HepG2 (cell line): Measurements from ENCODE around the gene SMARCE1. TPM values are rescaled to one million over a fixed set of nuclear protein-coding genes. Genes with fewer than 3 reads are reported as not detected.

Experiments used
- ATAC-seq: fragments of 200-7000 bp; cut with Tn5 transposase; 3 replicates; pipeline ENCODE4 v1.9.1; 2020; ENCODE audit warnings: mild to moderate bottlenecking, moderate library complexity
- BruUV-seq: library from RNA; stranded (reverse); fragments of 400-500 nt; replicated peaks from 2 replicates; lab custom pipeline; 2021; lab: Mats Ljungman, UMichigan
- CTCF ChIA-PET: fragments of 300-600 bp; formaldehyde crosslinking; extraction: SDS; loops from one replicate; lab custom pipeline; 2021; ENCODE audit warnings: low total read pairs, inconsistent platforms, low intra/inter-chr PET ratio; lab: Yijun Ruan, JAX
- POLR2A ChIA-PET: fragments of 350-600 bp; sonication (Branson Sonifier 250); formaldehyde crosslinking; loops from one replicate; lab custom pipeline; 2020; ENCODE audit warnings: antibody characterized with exemption, inconsistent platforms; lab: Yijun Ruan, JAX
- DNase-seq: peaks from one replicate; pipeline ENCODE4 v3.0.0-alpha.2; 2015; ENCODE audit warnings: low spot score
- FAIRE-seq: peaks from 3 replicates; lab custom pipeline; 2011; peaks lifted over from hg19 to GRCh38; lab: Jason Lieb, UNC
- H2AFZ ChIP-seq: one replicate; pipeline ENCODE4 v1.6.1; 2011; ENCODE audit warnings: low read length, inconsistent platforms
- H3K27ac ChIP-seq: fragments of 300-600 bp; 3 replicates; pipeline ENCODE4 v1.8.0; 2011; ENCODE audit warnings: mixed run types, mild to moderate bottlenecking, mixed read lengths, low read length, inconsistent platforms; ENCODE audit not compliant: insufficient read depth; ENCODE audit errors: extremely low read length
- H3K27me3 ChIP-seq, 2 experiments: fragments of 200-600 bp in 1 of 2; 2 replicates in 1 of 2; 3 replicates in 1 of 2; pipeline versions ENCODE4 v1.6.0 to v1.8.0; 2011; ENCODE audit warnings: low read length in 2 of 2, mild to moderate bottlenecking in 2 of 2, moderate library complexity in 2 of 2, inconsistent platforms in 1 of 2; ENCODE audit not compliant: insufficient read depth in 2 of 2, control insufficient read depth in 1 of 2
- H3K36me3 ChIP-seq, 2 experiments: fragments of 200-600 bp in 1 of 2; replicated peaks in 1 of 2; 2 replicates in 1 of 2; 3 replicates in 1 of 2; pipeline versions ENCODE4 v1.5.1 to v1.8.0; 2011; ENCODE audit warnings: low read length in 2 of 2, inconsistent platforms in 1 of 2; ENCODE audit not compliant: insufficient read depth in 2 of 2, control insufficient read depth in 1 of 2
- H3K4me1 ChIP-seq: 2 replicates; pipeline ENCODE4 v1.5.1; 2012; ENCODE audit warnings: low read length, inconsistent platforms; ENCODE audit not compliant: insufficient read depth
- H3K4me2 ChIP-seq: 2 replicates; pipeline ENCODE4 v1.6.0; 2011; ENCODE audit warnings: low read depth, low read length, inconsistent platforms
- H3K4me3 ChIP-seq, 3 experiments: fragments of 200-600 bp in 1 of 3; sonication (generic), shearing (Covaris generic) in 1 of 3; replicated peaks in 1 of 3; 2 replicates each; pipeline ENCODE4 v1.5.1; 2011 to 2016; ENCODE audit warnings: low read length in 3 of 3, inconsistent platforms in 2 of 3, low read depth in 2 of 3, mild to moderate bottlenecking in 2 of 3, control low read depth in 1 of 3, mixed read lengths in 1 of 3; ENCODE audit not compliant: insufficient read depth in 1 of 3
- H3K79me2 ChIP-seq: one replicate; pipeline ENCODE4 v1.6.1; 2011; ENCODE audit warnings: low read length, inconsistent platforms; ENCODE audit not compliant: insufficient read depth
- H3K9ac ChIP-seq: 2 replicates; pipeline ENCODE4 v1.6.0; 2011; ENCODE audit warnings: mild to moderate bottlenecking, low read depth, low read length, inconsistent platforms; ENCODE audit not compliant: insufficient read depth
- H3K9me3 ChIP-seq: 2 replicates; pipeline ENCODE4 v1.5.1; 2012; ENCODE audit warnings: mild to moderate bottlenecking, low read length
- H4K20me1 ChIP-seq: 2 replicates; pipeline ENCODE4 v1.6.0; 2011; ENCODE audit warnings: inconsistent platforms, mild to moderate bottlenecking, low read length, moderate library complexity; ENCODE audit not compliant: insufficient read depth
- HOXA9 ChIP-seq: sonication (generic); formaldehyde crosslinking; IDR thresholded peaks from 2 replicates; pipeline ENCODE4 v1.8.1; 2022; ENCODE audit warnings: missing genetic modification reagents, mild to moderate bottlenecking, moderate library complexity, borderline replicate concordance
- NCOA5 ChIP-seq: sonication (generic); formaldehyde crosslinking; IDR thresholded peaks from 2 replicates; pipeline ENCODE4 v1.4.0; 2020; ENCODE audit warnings: missing genetic modification reagents
- PCBP1 ChIP-seq: fragments of 200-400 bp; formaldehyde crosslinking; IDR thresholded peaks from 2 replicates; pipeline ENCODE4 v1.6.1; 2017; ENCODE audit warnings: mild to moderate bottlenecking, low read depth, low read length, borderline replicate concordance
- REXO4 ChIP-seq: sonication (generic); formaldehyde crosslinking; IDR thresholded peaks from 2 replicates; pipeline ENCODE4 v1.8.0; 2022; ENCODE audit warnings: missing genetic modification reagents, mild to moderate bottlenecking, borderline replicate concordance
- SIN3B ChIP-seq: fragments of 150-350 bp; IDR thresholded peaks from 2 replicates; pipeline ENCODE4 v1.6.1; 2014; ENCODE audit warnings: low read length
- SIX4 ChIP-seq: sonication (generic); formaldehyde crosslinking; IDR thresholded peaks from 2 replicates; pipeline ENCODE4 v1.4.0; 2020; ENCODE audit warnings: missing genetic modification reagents
- TBL1XR1 ChIP-seq: fragments of 150-350 bp; IDR thresholded peaks from 2 replicates; pipeline ENCODE4 v1.6.1; 2014; ENCODE audit warnings: borderline replicate concordance, low read length; ENCODE audit not compliant: partially characterized antibody
- TEAD2 ChIP-seq: sonication (generic); formaldehyde crosslinking; IDR thresholded peaks from 2 replicates; pipeline ENCODE4 v1.9.0; 2021; ENCODE audit warnings: missing genetic modification reagents
- ZNF230 ChIP-seq: sonication (generic); formaldehyde crosslinking; IDR thresholded peaks from 2 replicates; pipeline ENCODE4 v1.4.0; 2020; ENCODE audit warnings: mild to moderate bottlenecking, missing genetic modification reagents
- ZNF569 ChIP-seq: sonication (generic); formaldehyde crosslinking; IDR thresholded peaks from 2 replicates; pipeline ENCODE4 v1.5.0; 2020; ENCODE audit warnings: mild to moderate bottlenecking, missing genetic modification reagents, moderate library complexity, borderline replicate concordance
- ZNF790 ChIP-seq: sonication (generic); formaldehyde crosslinking; IDR thresholded peaks from 2 replicates; pipeline ENCODE4 v1.8.0; 2022; ENCODE audit warnings: missing genetic modification reagents, mild to moderate bottlenecking, borderline replicate concordance
- WGBS: methylation state at CpG from one replicate; pipeline ENCODE4 v1.1.6; 2017; ENCODE audit warnings: low lambda C conversion rate; 5-methylcytosine and 5-hydroxymethylcytosine counted together
- in situ Hi-C: cut with HindIII; loops from 2 replicates; pipeline ENCODE4 v1.10.0; 2017; ENCODE audit warnings: low pct_unique_long_range_greater_than_20kb; ENCODE audit not compliant: extremely low pct_ligation_motif_present
- intact Hi-C: fragments of 100-400 bp; cut with micrococcal nuclease; formaldehyde crosslinking; loops from one replicate; pipeline ENCODE4 v1.10.0; 2022; ENCODE audit not compliant: unreplicated experiment
- polyA plus RNA-seq, 8 experiments: library from polyadenylated mRNA; depleted of rRNA in 3 of 8; stranded (reverse) in 7 of 8; unstranded in 1 of 8; fragments of >200 nt; fragmentation: Illumina TruSeq in 4 of 8; extraction: Trizol in 4 of 8; gene quantifications; 2 replicates each; pipeline versions ENCODE4 v1.2.1 to v1.2.3, GENCODE V29; 2011 to 2016; ENCODE audit warnings: low read depth in 4 of 8, missing spikeins in 1 of 8, mixed read lengths in 1 of 8; ENCODE audit not compliant: insufficient read depth in 1 of 8
- total RNA-seq, 5 experiments: library from RNA; depleted of rRNA; stranded (reverse); fragments of >200 nt; fragmentation: Illumina TruSeq; extraction: Trizol; gene quantifications; 2 replicates each; pipeline ENCODE4 v1.2.3, GENCODE V29; 2016; ENCODE audit warnings: low read depth in 1 of 5
- TF ChIP-seq, protein P1 (sequence below): sonication (generic); formaldehyde crosslinking; IDR thresholded peaks from 2 replicates; pipeline ENCODE4 v1.4.0; 2020; ENCODE audit warnings: missing genetic modification reagents
- TF ChIP-seq, protein P2 (sequence below): sonication (generic); formaldehyde crosslinking; IDR thresholded peaks from 2 replicates; pipeline ENCODE4 v1.5.1; 2020; ENCODE audit warnings: missing genetic modification reagents, mild to moderate bottlenecking, borderline replicate concordance
- TF ChIP-seq, protein P3 (sequence below): sonication (generic); formaldehyde crosslinking; IDR thresholded peaks from 2 replicates; pipeline ENCODE4 v1.8.0; 2022; ENCODE audit warnings: missing genetic modification reagents, mild to moderate bottlenecking, borderline replicate concordance
- TF ChIP-seq, protein P4 (sequence below): sonication (generic); formaldehyde crosslinking; IDR thresholded peaks from 2 replicates; pipeline ENCODE4 v1.5.0; 2020; ENCODE audit warnings: missing genetic modification reagents

Gene SMARCE1
- total and polyA plus RNA-seq, 2 of the 13 experiments (the other 11 are each of a cell fraction or from before 2014, with no cell fraction given) = 43.5 to 127 TPM

DNA sequence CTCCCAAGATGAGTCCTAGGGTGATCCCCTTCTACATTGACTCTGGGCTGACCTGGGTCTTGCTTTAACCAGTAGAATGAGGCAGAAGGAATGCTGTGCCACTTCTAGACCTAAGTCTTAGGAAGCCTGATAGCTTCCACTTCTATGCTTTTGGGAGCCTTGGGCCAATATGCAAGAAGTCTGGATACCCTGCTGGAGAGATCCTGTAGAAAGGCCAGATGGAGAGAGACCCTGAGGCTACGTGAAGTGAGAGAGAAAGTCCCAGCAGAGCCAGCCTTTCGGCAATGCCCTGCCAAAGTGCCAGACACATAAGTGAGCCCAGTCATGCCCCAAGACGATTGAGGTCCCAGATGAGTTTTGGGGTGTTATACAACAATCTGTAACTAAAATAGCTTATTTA, 15.6 kb upstream of the SMARCE1 start (continued):
- TF ChIP-seq REXO4 (CRISPR knock-in tag) (no peak), ZNF569 (CRISPR knock-in tag) (no peak), ZNF790 (CRISPR knock-in tag) (no peak)
- TF ChIP-seq, protein P1, sequence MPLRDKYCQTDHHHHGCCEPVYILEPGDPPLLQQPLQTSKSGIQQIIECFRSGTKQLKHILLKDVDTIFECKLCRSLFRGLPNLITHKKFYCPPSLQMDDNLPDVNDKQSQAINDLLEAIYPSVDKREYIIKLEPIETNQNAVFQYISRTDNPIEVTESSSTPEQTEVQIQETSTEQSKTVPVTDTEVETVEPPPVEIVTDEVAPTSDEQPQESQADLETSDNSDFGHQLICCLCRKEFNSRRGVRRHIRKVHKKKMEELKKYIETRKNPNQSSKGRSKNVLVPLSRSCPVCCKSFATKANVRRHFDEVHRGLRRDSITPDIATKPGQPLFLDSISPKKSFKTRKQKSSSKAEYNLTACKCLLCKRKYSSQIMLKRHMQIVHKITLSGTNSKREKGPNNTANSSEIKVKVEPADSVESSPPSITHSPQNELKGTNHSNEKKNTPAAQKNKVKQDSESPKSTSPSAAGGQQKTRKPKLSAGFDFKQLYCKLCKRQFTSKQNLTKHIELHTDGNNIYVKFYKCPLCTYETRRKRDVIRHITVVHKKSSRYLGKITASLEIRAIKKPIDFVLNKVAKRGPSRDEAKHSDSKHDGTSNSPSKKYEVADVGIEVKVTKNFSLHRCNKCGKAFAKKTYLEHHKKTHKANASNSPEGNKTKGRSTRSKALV (CRISPR knock-in tag) = no peak
- TF ChIP-seq, all 625 proteins: peak for 0

DNA sequence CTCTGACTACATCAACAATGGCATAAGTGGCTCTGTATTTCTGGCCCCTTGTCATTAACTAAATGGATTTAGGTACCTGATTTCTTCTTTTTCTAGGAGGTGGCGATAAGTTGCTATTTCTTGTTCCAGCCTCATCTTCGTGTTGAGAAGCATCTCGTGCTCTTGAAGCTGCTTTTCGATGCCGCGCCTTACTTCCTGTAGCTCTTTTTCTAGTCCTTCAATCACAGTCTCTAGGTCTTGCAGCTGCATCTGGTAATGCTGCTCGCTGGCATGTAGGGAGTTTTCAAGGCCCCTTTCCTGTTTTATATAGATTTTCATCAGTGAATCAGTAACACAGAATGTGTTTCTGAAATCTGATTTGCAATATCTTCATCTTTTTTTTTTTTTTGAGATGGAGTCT, 12.3 kb upstream of the SMARCE1 start:
- no peak for FAIRE-seq
- no peak overlapping the region for H2AFZ ChIP-seq
- intact Hi-C loops = no loop called here
- TF ChIP-seq, protein P2, sequence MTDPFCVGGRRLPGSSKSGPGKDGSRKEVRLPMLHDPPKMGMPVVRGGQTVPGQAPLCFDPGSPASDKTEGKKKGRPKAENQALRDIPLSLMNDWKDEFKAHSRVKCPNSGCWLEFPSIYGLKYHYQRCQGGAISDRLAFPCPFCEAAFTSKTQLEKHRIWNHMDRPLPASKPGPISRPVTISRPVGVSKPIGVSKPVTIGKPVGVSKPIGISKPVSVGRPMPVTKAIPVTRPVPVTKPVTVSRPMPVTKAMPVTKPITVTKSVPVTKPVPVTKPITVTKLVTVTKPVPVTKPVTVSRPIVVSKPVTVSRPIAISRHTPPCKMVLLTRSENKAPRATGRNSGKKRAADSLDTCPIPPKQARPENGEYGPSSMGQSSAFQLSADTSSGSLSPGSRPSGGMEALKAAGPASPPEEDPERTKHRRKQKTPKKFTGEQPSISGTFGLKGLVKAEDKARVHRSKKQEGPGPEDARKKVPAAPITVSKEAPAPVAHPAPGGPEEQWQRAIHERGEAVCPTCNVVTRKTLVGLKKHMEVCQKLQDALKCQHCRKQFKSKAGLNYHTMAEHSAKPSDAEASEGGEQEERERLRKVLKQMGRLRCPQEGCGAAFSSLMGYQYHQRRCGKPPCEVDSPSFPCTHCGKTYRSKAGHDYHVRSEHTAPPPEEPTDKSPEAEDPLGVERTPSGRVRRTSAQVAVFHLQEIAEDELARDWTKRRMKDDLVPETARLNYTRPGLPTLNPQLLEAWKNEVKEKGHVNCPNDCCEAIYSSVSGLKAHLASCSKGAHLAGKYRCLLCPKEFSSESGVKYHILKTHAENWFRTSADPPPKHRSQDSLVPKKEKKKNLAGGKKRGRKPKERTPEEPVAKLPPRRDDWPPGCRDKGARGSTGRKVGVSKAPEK (CRISPR knock-in tag) = no peak
- TF ChIP-seq PCBP1 = no peak
- no peak for TF ChIP-seq SIN3B
- no peak for TF ChIP-seq HOXA9 (CRISPR knock-in tag)
- no peak for TF ChIP-seq NCOA5
- no peak for TF ChIP-seq ZNF230 (CRISPR knock-in tag)
- no peak for TF ChIP-seq TEAD2 (CRISPR knock-in tag)
- TF ChIP-seq TBL1XR1 = no peak
- no peak for TF ChIP-seq SIX4 (CRISPR knock-in tag)
- TF ChIP-seq, protein P3, sequence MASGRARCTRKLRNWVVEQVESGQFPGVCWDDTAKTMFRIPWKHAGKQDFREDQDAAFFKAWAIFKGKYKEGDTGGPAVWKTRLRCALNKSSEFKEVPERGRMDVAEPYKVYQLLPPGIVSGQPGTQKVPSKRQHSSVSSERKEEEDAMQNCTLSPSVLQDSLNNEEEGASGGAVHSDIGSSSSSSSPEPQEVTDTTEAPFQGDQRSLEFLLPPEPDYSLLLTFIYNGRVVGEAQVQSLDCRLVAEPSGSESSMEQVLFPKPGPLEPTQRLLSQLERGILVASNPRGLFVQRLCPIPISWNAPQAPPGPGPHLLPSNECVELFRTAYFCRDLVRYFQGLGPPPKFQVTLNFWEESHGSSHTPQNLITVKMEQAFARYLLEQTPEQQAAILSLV (CRISPR knock-in tag) = no peak
- TF ChIP-seq, protein P4, sequence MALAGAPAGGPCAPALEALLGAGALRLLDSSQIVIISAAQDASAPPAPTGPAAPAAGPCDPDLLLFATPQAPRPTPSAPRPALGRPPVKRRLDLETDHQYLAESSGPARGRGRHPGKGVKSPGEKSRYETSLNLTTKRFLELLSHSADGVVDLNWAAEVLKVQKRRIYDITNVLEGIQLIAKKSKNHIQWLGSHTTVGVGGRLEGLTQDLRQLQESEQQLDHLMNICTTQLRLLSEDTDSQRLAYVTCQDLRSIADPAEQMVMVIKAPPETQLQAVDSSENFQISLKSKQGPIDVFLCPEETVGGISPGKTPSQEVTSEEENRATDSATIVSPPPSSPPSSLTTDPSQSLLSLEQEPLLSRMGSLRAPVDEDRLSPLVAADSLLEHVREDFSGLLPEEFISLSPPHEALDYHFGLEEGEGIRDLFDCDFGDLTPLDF (CRISPR knock-in tag) = no peak
- TF ChIP-seq, all 625 proteins: peak for 0
- in situ Hi-C loops = no loop called here
- Histone ChIP-seq H4K20me1 (no peaks in the 10 kb centered on the region), H3K36me3 (no peaks in the 10 kb centered on the region), H3K4me3 (no peak overlapping the region), H3K4me2 (no peak overlapping the region), H3K4me1 (0 out of 2 replicates have a peak, but pooled peaks cover 3% of the 10 kb centered on the region), H3K27me3 (peaks cover 2 to 11% of the 10 kb centered on the region in 2 experiments; a peak in 4 of 5 replicates), H3K9ac (no peak overlapping the region), H3K9me3 (no peaks in the 10 kb centered on the region), H3K27ac (no peak overlapping the region), H3K79me2 (no peaks in the 10 kb centered on the region)
- ATAC-seq (no peak), DNase-seq (no peak)
- ChIA-PET POLR2A (no interaction called here), CTCF (no interaction called here)
- no TSS peak for BruUV-seq
- WGBS = 73% methylated on average over 7 of the region's 7 CpGs
